Hematopoietic multipotent progenitor cell treated with erythropoietin and hydrocortisone succinate and interleukin-3 and kit ligand, for 15 days (in vitro differentiated cells): ENCODE measurements around the gene CAPZB.

Experiments used
- DNase-seq: peaks from one replicate; pipeline ENCODE4 v3.0.0-alpha.2; 2015; ENCODE audit warnings: low spot score

Gene CAPZB

DNA sequence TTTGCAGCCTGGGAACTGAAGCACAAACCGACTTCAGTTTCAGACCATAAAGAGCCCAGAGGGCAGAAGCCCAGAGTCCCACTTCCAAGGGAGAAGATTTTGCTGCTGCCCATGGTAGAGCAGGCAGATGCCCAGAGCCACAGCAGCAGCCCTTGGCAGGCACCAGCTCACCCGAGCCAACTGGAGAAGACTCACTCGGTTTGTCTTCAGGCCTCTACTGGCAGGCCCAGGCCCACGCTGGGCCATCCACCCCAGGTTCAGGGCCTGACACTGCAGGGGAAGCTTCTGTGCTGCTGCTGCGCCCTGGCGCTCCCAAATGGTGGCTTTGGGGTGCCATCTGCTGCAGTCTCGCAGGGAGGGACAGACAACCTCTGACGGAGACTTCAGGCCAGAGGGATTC, 139.9 kb downstream of the CAPZB start:
- no peak for DNase-seq

DNA sequence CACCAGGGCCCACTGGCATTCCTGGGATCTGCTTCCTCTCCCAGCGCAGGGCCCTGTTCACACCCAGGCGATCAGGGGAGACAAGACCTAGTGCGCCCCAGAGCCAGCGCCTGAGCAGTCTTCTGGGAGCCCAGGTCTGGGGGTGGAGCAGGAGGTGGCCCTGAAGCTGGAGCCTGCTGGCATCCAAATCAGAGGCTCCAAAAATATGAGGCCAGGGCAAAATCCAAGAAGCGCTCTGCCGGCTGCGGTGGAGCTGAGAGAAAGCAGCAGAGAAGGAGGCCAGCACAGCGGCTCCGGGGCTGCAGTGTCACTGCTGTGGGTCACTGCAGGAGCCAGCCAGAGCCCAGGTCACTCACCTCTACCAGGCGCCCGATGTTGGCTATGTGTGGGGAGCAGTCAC, 140.5 kb downstream of the CAPZB start:
- no peak for DNase-seq

DNA sequence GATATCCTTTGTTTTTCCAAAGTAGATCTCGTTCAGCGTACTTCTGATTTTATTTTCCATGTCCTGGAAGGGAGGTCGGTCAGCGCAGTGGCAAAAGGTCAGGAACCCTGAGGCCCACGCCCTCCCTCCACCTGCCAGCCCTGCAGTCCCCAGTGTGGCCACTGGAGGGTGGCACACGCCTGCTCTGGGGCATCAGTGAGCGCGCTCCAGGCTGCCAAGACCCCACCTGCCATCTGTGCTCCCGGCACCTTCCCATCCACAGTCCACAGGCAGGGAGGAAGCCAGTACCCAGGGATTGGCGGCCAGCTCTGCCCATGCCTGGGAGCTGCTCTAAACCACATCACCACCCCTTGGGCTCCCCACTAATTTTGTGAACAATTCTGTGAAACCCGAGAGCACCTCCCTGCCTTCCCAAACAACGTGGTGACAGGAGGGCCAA, 140.9 kb downstream of the CAPZB start:
- DNase-seq = peak; percentile 31

DNA sequence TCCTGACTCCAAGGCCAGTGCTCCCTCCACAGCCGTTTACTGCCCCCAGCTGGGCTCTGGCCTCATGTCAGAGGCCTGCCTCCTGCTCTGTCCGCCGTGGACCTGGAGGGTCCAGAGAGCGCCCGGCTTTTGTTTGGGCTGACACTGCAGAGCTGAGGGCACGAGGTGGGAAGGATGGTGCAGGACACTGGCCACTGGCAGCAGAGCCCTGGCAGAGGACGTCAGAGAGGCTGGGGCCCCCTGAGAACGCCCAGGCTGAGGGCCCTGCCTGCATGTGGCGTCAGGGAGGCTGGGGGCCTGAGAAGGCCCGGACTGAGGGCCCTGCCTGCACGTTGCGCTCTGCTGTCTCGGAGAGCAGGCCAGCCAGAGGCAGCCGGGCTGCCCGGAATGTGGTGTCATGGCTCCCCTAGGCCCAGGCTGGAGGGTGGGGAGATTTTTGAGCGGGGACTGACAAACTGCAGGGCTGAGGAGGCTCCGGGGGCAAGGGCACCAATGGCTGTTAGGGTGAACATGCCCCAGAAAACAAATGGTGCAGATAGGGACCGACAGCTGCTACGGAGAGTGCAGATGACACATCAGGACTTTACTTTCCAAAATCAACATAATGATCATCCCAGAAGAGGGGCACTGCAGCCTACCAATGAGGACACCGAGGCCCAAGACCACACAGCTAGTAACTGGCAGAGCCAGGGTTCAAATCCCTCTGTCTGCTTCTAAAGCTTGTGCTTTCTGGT, 141.6 kb downstream of the CAPZB start:
- no peak for DNase-seq

DNA sequence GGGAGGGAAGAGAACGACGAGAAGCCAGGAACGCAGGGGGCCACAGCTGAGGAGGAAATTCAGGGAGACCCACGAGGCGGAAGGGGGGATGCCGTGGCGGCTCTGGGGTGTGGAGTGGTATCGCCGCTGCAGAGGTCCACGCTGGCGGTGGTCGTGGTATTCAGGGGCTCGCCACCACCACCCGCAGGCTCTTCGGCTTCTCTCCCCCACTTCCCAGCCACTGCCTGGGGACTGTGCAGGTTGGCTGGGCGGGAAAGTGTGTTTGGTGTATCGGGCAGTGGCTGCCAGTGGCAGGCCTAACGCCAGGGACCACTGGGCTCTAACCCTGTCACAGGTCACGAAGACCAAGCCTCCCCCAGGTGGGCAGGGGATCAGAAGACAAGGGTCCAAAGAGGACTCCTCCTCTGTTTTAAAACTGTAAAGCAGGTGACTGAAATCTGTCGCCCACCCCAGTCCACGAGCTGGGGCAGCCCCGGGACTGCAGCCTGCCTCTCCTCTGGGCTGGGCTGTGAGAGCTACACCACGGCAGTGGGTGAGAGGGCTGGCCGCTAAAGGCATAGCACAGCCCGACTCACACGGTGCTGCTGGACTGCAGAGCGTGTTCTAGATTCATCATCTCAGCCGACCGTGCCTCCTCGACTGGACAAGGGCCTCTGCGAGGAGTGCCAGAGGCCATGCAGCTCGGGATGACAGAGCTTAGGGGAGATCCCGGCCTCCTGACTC, 142.3 kb downstream of the CAPZB start:
- DNase-seq = no peak

DNA sequence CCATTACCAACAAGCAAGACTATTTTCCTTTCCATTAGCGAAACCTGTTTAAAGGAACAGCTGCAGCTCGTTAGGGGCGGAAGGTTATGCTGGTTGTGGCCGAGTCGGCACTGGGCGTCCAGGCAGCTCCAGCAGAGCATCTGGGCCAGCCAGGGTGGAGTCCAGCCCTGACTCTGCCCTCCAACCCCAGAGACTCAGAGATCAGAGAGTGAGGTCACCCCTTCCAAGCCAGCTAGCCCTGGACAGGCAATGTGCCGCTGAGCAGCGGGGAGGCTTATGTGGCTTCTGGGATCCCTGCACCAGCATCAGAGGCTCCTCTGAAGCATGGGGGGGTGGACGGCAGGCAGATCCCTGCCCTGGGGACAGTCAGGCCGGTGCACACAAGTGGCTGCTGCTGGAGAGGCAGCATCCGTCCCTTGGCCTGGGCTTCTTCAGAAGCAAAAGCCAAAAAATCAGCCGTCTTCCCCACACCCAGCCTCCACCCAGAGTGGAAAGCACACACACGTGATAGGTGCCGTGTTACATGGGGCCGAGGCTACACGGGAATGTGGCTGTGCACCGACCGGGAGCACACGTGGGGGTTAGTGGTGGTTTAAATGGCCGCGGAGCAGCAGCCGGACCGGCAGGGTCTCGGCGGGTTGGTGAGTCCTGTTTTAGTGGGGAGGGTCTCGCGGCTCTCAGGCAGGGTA, 143.1 kb downstream of the CAPZB start:
- no peak for DNase-seq

DNA sequence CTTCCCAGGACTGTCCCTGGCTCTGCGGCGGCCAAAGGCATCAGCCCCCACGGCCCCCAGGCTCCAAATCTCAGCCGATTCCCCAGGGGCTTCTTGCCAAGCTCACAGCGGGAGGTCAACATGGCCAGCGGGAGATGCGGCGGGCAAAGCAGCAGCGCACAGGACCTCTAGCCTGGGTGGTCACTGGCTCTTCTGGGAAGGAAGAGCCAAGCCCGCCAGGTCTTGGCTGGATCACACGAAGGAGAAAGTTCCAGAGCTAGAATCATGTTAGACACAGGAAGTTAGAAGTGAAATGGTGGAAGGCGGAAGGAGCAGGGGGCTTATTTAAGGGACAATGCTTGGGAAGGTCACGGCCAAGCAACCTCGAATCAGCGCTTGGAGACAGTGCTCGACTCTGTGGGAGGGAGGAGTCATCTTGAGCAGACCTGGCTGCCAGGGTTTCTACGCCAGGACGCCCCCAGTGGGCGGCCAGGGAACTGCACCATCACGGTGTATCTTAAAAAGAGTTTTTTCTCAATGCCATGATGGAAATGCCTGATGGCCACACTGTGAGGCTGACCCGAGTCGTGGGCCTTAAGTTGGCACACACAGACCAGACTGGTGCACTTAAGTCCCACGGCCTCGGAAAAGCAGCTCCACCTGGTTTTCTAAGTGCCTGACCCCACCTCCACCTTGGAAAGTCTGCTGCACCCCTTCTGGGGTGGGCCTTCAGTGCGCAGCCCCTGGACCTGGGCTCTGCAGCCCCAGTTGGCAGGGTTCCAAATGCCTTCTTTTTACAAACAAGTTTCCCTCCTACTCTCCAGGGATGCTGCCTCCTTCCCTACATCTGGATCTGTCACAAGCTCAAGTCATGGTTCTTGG, 143.9 kb downstream of the CAPZB start:
- peak; percentile 78 for DNase-seq

DNA sequence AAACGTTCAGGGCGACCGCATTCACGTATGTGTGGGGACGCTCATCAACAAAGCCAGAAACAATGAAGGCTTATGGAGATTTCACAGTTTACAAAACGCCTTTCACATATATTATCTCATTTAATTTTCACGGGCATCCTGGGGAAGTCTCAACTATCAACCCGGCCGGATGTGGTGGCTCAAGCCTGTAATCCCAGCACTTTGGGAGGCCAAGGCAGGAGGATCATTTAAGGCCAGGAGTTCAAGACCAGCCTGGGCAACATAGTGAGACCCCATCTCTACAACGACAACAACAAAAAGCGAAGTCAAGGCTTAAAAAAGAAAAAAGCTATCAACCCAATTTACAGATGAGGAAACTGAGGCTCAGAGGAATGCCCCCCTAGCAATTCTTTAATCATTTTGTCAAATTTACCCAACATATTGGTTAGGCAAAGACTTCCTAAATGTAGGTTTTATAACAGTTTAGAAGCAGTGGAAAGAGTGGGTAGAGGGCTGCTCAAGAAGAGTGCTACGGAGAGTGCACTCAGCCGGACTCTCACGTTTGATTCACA, 144.9 kb downstream of the CAPZB start:
- no peak for DNase-seq

DNA sequence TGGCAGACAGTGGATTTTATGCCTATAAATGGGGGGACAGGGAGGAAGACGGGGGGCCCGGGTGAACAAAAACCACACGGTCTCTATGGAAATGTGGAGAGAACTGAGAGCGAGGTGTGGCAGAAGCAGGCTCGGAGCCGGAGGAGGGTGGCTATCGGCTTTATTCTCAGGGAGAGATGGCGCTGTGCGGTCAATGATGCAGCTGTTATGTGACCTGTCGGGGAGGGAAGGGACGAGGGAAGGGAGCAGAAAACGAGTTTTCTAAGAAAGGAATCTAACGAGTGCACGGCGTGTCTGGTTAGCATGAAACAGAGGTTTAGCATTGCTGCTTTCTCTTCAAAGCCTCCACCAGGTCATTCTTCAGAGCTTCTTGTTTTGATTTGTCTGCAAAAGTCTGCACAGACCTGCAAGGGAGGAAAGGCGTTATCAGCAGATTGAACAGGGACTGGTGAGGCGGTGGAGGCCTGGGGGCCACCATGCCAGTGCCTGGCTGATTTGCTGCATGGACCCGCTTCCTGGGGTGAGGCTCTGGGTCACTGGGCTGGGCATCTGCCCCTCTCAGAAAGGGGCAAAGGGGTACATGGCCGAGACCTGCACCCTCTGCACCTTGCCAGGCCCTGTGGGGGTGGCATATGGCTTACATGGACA, 146.0 kb downstream of the CAPZB start:
- no peak for DNase-seq

DNA sequence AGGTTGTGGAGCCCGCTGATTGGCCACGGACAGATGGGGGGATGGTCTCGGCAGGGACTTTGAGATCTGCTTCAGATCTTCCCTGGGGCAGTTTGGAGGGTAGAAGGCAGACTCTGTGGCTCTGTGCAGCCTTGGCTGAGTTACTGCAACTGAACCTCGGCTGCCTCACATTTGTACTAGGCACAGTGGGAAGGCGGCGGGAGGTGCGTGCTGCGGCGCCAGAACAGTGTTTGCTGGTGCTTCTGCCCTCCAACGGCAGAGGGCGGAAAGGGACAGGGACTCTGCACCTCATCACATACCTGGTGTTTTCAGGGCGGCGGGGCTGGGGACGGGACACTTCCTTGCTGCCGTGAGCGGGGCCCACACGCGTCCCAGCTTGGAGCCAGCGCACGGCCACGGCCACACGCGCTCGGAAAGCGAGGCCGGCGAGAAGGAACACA, 147.0 kb downstream of the CAPZB start:
- DNase-seq = no peak

DNA sequence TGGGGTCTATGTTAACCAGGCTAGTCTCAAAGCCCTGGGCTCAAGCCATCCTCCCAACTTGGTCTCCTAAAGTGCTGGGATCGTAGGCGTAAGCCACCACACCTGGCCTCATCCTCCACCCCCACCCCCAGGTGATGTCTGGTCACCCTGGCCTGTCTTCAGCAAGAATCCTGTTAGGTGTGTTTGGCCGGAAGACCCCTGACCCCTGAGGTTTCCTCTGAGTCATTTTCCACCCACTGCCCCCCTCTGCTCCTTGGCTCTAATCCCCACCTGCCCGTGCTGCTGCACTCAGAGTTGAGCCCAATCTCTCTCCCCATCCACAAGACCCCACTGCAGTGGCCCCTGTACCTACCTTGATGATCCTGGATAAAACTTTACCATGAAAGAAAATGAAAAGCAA, 148.1 kb downstream of the CAPZB start:
- no peak for DNase-seq

DNA sequence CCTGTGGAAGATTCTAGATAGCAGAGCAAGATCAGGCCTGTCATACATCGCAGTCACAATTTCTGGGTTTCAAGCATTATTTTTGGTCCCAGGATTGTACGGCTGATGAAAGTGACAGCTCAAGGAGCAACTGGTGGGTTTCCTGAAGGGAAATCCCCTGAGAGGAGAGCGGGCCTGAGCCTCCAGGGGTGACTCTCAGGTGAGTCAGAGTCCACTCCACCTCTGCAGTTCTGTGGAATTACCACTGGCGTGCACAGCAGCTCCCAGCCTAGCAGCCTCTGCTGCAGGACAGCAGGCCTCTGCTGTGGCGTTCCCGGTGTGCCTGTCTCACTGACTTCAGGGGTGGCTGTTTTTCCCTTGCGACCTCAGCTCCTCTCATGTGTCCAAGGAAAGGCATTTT, 148.8 kb downstream of the CAPZB start:
- DNase-seq = no peak

DNA sequence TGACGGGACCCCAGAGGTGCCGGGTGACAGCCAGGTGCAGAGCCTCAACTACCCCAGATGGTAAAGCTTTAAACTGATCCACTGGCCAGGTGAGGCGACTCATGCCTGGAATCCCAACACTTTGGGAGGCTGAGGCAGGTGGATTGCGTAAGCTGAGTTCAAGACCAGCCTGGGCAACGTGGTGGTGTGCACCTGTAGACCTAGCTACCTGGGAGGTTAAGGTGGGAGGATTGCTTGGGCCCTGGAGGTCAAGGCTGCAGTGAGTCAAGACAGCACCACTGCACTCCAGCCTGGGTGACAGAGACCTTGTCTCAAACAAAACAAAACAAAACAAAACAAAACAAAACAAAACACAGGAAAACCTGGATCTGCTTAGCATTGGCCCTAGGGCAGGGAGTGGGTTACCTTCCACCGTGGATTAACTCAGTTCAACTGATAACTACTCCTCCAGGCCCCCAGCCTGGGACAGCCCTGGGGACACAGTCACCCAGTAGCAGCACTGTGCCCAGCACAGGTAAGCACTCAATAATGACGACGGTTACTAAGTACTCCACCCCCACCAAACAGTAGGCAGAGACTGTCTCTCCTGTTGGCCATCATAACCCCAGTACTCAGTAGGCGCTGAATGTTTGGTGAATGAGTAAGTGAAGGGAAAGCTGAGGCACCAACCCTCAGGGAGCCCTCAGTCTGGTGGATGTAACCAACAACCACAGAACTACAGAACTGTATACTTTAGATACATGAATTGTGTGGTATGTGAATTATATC, 151.6 kb downstream of the CAPZB start:
- no peak for DNase-seq

DNA sequence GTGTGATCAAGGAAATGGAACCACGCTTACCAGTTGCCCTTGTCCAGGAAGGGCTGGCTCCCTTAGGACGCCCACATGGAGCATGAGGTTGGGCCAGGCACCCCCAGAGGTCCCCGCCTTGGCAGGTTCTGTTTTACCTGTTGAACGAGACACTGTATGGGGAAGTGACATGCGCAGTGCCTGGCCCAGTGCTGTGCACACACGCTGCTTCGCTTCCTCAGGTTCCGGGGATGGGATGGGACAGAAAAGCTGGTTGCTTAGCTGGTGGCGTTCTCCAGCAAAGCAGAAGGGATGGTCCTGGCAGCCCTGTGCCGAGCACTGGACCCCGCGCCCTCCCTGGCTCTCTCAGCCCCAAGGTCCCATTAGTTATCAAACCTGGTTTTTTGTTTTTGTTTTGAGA, 152.5 kb downstream of the CAPZB start:
- DNase-seq = no peak

DNA sequence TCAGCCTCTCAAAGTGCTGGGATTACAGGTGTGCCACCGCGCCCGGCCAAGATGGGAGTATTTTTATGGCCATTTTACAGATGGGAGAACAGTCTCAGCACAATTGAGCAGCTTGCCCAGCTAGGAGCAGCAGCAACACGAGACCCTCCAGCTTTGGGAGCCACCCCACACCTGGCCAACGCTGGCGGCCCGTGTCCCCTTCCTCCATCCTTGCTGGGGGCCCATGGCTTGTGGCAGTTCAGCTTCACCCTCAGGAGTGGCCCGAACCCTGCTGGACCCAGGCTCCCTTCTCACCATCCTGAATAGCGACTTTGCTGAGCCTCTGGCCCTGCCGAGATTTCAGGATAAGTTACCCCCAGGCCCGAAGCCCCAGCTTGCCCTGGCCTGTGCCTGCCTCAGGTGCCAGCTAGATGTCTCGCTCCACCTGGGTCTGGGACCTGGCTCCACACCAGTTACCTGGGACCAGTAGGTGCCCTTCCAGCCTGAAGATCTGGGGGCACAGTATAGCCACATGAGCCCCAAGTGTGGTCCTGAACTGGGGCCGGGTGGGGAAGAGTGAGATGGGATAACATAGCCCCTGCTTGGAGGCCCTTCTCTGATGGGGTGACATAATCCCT, 154.0 kb downstream of the CAPZB start:
- DNase-seq = no peak

DNA sequence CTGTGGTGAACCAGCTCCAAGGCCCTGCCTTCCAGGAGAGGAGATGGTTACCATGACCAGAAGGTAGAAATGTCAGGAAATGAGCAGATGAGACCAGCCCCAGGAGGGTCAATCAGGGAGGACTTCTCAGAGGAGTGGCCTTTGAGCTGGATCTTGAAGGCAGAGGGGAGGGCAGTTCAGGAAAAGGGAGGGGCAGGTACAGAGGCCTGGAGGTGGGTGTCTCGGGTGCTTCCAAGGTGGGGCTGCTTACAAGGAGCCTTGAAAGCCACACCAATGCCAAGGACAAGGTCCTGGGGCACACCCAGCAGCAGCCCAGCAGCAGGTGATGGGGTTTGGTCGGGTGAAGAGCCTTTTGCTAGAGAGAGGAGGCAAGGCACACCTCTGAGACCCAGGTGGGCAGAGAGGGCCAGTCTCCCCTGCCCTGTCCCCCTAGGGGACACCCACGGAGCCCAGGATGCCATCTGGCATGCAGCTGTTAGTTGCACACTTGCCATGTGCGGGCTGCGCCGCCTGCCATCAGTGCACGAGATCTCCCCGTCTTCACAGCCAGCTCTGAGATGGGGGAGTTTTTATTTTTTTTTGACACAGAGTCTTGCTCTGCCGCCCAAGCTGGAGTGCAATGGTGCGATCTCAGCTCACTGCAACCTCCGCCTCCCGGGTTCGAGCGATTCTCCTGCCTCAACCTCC, 154.7 kb downstream of the CAPZB start:
- no peak for DNase-seq

DNA sequence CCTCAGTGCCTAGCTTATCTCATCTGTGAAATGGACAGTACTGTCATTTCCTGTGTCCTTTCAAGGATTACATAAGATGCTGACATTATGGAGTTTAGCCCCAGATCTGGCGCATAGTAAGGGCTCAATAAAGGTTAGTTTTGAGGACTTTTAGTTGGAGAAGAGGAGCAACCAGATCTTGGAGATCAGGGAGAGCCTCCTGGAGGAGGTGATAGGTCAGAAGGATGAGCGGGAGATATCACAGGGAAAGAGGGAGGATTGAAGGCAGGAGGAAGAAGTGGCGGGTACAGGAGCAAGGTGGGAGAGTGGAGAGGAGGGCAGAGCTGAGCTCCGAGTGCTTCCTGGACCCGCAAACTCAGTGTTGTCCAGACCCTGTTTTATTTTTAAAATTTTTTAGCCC, 155.7 kb downstream of the CAPZB start:
- no peak for DNase-seq

DNA sequence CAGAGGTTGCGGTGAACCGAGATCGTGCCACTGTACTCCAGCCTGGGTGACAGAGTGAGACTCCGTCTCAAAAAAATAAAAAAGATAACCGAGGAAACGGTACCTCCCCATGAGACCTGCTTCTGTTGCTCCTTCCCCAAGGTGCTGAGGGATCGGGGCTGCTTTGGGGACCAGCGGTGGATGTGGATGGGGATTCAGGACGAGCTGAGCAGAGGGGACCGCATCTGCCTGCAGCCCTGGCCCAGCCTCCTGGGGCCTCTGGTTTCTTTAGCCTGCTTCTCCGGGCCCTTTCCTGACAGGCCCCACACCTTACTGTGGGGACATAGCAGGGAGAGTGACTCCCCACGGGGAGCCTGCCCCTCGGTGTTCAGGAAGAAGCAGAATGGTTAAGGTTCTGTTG, 156.2 kb downstream of the CAPZB start:
- DNase-seq = no peak

DNA sequence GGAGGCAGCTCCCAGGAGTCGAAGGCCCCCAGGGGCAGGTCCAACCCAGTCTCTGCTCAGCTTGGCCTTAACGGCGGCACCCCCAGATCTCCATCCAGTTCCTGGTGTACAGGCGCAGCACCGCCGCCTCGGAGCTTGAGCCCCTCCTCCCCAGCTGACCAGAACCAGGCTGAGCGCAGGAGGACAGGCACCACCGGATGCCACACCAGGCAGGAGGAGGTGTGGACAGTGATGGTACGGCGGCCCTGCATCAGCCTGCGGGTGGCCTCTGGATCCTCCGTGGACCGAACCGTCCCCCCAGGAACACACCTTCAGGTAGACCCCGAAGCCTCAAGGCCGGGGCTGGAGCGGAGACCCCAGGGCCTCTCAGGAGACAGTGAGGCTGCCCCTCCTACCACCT, 156.9 kb downstream of the CAPZB start:
- no peak for DNase-seq

DNA sequence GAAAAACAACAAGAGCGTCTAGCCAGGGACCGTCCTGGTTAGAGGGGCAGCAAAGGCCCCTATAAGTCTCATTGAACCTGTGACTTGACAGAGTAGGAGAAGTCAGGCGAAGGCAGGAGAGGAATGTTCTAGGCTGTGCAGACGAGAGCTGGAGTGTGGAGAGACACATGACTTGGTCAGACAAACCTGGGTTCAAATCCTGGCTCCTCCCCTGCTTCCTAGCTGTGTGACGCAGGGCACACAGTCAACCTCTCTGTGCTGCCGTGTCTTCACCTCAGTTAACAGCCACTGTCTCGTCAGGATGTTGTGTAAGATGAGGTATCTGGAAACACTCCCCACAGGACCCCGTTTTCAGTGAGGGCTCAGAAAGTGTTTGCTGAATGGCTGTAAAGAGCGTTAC, 157.6 kb downstream of the CAPZB start:
- DNase-seq = no peak
